GM18861 (cell line): Measurements from ENCODE around the gene STUM.

Experiments
- ATAC-seq: cut with Tn5 transposase; IDR thresholded peaks from one replicate; pipeline ENCODE4 v1.9.1; 2021; ENCODE audit not compliant: unreplicated experiment

Gene STUM

DNA sequence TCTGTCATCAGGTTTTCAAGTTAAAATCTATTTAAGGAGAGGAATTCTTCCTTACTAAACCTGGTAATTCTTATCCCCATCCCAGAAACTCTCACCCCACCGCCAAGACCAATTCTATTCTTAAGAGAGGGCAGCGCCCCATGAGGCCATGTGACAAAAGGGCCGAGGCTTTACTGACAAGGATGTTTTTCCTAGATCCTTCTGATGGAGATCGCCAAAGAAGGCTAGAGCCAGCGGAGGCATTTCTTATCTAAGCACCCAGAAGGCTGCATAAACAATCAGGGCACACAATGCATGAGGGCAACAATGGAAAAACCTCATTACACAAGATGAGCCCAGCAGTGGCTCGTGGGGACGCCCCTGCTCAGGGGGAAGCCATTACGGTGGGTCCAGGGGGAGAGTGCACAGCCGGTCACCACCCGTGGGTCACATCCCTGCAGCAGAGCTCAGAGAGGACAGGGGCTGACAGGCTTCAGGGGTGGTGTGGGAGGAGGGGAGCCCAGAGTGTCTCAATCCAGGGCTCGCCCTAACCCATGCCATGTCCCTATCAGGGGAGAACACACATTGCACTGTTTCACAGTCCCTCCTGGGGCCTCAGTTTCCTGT lies 101.8 kb downstream of the STUM start:
- ATAC-seq: no peak

DNA sequence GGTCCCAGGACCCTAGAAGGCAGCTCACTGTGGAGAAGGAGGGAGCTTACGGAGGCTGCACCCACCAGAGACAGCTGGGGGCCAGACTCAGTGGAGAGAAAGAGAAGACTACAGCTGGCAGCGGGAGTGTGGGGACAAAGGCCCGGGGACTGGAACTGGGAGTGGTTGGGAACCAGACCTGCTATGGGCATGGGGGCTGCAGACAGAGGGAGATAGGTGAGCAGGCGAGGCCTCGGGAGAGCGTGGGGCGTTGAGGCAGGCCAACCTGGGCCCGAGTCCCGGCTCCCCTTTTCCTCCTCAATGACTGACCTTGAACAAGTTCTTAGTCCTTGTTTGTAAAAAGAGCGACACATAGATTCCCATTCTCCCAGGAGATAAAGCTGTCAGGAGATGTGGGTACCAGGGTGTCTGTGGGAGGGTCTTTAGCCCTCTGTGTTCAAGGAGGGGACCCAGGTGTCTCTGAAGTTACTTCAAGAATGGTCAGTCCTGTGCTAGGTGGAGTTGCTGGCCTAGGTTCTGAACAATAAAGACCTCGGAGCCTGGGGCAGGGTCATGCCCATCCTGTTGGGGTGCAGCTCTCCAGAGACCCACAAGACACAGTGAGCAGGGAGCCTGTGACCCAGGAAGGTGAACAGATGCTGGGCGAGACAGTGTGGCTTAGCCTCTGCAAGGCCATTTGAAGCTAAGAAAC lies 102.6 kb downstream of the STUM start:
- no peak for ATAC-seq

DNA sequence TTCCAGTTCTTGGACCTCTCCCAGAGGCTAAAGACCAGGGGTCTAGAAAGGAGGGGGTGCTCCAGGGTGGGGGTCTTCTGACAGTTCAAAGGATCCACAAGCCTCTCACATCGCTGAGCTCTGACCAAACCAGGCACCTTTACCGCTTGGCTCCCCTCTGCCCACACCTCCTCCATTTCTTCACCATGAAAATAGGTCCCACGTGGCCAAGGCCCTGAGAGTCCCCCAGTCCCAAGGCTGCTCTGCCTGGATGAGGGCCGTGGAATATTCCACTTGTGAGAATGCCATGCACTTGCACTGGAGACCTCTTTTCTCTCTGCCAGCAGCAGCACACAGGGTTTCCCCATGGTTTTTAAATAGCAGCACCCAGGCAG lies 103.2 kb downstream of the STUM start:
- no peak for ATAC-seq

DNA sequence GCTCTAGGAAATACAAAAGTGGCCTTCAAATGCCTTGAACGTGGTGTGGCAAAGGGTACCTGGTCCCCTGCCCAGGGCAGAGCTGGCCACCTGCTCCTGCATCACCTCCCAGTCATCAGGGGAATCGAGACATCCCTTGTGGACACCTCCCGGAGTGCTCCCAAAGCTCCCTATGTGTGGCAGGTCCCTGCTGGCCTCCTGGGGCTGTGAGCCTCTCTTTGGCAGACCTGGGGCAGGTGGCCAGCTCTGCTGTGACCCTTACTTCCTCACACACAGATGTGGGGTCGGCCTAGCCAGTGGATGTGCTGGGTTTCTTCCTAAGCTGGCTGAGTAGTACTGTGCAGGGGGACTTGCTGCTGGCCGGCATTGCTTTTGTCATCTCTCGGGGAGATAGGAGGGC lies 104.0 kb downstream of the STUM start:
- ATAC-seq: no peak

DNA sequence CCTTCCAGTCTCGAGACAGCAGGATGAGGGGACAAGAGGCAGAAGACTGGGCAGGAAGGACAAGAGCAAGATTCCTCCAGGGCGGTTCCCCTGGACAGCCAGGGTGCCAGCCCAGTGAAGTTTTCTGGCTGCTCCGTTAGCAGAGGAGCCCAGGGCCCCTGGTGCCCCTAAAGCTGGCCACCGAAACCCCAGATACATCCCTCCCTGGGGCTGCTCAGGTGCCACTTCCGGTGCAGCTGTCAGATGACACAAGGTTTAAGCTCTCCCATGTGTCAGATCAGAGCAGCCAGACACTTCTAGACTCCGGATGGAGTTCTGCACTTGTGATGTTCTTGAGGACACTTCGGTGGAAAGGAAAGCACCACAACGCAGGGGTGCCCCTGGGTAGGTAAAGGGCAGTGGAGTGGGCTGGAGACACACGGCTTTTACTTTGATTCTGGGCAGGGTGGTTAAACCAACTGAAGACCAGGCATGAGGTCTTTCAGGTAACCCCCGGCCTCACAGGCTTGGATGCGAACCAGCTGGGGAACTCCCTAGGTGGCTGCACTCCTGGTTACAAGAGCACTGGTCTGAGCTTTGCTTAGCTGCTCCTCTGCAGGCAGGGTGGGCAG lies 104.9 kb downstream of the STUM start:
- ATAC-seq: peak; percentile 81

DNA sequence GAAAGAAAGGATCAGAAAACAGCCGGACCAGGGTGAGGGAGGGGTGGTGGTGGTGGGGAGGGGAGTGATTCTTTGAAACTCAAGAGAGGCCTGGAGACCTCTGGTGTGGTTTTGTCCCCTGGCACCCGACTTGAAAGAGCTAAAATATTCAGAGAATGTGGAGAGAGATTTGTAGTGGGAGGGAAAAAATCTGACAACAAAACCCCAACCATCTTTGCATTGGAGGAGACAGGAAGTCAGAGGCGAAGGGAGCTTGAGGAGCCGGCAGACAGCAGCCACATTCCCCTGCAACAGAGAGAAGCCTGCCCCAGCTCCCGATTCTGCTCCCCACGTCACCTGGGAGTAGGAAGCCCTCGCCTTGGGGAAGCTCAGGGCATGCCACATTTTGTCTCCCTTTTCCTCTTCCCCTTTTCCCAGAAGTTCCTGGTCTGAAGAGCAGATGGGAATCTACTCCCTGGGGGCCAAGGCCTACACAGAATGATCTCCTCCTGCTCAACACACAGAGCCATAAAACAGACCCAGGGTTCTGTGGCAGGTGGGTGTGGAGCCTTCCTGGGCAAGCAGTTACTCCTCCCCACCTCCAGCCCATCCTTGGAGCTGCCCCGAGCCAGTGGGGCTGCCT lies 105.6 kb downstream of the STUM start:
- no peak for ATAC-seq

DNA sequence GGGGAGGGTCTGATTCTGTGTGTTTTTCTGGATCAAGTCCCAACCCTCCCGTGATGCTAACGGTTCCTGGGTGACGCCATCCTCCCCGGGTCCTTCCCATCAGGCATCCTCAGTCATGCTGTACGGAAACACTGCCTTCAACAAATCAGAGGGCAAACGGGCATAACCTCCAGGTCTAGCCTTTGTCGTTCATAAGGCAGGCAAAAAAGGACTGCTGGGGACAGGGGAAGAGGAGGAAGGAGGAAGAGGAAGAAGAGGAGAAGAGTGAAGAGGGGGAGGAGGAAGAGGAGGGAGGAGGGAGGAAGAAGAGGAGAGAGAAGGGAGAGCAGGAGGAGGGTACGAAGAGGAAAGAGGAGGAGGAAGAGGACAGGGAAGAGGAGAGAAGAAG lies 106.1 kb downstream of the STUM start:
- ATAC-seq: no peak

DNA sequence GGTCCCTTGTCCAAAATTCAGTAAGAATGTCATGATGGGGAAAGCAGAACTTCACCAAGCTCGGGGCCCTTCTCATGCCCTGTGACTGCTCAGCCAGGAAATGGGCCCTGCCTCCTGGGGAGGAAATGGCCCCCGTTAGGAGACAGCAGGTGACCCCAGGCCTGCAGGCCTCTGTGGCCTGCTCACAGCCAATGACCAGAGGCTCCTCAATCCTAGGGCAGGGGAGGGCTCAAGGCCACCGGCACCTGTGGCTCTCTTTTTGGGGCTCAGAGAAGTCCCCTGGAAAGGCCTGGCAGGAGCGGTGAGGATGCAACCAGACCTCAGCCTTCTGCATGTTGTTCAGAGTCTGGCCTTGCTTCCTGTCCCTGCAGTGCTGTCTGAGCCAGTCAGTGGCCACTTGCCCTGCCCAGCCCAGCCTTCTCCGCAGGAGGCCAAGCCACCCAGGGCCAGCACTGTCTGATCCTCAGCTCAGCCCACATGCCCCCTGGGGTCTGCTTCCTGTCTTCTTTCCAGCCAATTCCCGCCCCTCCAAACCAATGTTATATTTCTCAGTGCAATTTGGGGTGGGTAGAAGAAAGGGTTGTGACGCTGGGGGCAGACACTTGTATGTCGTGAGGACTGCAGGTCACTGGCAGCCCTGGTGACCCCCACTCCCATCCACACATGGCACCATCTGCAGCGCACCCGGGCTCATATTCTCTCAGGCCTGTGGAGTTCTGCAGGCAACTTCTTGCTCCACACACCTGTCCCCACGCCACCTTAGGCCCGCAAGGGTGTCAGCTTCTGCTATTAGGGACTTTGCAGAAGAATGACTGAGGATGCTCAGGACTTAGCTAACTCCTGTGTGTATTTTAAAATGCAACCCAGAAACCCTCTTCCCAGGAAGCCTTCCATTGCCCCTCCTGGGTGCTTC lies 106.9 kb downstream of the STUM start:
- ATAC-seq: no peak

DNA sequence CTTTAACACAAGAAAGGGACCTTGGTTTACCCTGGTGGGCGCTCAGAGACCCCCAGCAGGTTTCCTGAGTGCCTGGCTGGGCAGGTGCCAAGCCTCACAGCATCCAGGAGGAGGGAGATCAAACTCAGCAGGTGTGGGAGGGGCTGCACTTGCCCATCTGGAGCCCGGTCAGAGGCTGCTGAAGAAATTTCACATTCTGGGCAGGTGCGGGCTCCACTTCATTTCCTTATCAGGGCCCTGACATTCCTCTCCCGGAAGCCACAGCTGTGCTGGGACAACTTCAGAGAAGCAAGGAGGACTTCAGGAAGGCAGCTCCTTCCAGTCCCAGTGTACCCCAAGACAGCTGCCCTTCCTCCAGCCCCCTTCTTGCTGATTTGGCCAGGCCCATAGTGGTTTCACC lies 107.6 kb downstream of the STUM start:
- ATAC-seq: no peak

DNA sequence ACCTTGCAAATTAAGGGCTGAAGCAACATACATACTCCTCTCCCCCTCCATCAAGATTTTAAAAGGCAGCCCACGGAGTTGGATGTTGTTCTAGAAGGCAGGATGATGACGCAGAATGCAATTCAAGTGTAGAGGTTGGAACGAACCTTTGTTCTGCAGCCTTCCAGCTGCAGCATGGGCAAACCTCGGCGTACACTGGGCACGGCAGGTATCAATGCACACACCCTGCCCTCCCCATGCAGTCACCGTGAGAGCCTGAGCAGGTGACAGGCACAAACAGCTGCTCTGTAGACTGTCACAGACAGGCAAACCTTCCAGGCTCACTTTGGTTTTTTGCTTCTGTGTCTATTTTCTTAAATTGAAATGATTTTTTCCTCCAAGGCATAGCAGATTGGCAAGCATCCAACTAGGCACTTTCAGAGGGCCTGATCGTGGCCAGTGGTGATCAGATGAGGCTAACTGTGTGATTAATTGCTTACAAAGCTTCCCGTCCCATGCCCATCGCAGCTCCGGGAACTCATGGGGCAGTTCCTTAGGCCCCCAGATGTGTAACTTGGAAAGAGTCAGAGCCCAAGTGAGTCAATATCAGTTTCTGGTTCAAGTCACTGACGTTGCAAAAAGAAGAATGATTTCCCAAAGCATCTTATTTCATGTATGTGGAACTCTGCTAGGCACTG lies 108.2 kb downstream of the STUM start:
- no peak for ATAC-seq

DNA sequence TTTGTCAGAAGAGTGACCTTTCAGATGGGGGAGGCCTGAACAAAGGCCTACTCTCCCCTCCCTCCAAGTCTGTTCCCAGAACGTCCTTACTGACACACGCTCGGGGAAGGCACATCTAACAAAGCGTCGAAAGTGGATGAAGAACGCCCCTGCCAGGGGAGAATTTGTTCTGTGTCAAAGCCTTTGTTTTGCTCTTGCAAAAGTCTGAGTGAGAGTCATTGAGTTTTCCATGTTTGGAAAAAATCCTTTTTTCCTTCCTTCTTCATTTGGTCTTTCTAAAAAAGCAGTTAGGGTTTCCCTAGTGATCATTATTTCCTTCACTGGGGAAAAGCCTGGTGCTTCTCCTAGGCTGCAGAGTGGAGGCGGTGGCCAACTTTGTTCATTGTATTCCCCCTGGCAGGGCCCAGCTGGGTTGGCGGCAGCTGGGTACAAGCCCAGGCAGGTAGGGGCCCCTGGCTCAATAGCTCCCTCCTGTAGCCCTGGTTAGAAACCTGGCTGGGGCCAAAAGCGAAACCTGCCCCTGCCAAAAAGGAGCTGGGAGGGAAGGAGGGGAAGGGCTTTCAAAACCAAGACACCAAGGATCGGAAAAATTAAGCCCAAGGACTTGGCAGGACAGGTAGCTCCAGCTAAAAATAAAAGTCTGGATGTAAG lies 109.5 kb downstream of the STUM start:
- ATAC-seq: no peak

DNA sequence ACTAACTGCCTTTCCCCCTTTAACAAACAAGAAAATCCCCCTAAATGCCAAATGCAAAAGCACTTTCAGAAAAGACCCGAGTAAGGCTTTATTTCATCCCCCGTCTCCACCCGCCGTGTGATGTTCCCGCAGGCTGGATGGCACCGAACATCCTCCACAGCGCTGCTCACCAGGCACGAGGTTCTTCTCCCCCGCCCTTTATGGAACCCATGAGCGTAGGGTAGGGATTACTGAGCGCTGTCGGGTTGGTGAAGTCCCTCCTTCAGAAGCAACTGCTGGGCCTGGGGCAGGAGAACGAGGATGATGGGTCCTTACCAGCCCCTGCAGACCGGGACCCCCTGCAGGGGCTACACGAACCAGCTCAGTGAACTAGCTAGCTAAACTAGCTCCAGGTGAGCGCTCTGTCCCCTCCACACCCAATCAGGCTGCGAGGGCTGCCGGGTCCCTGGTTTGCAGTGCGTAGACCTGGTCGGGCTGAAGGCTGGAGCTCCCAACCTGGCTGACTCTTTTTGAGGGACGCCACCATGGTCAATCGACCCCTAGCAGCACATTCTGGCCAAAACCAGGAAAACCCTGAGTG lies 110.1 kb downstream of the STUM start:
- ATAC-seq: no peak
